Spleen (tissue), 7 donors: ENCODE measurements around the gene PTPRE.

ENCODE experiments used
- POLR2A ChIP-seq, 3 donors: fragments of 450-650 bp; IDR thresholded peaks; one replicate each; pipeline ENCODE4 v1.5.1; 2017; ENCODE audit warnings: antibody characterized with exemption in 3 of 3, mild to moderate bottlenecking in 1 of 3
- TF ChIP-seq, protein P1 (sequence below), 11 experiments: fragments of 200-600 bp in 7 of 11; fragments of 450-650 bp in 4 of 11; sonication (generic) in 4 of 11; IDR thresholded peaks in 8 of 11; conservative IDR thresholded peaks in 3 of 11; 1 replicate in 7 of 11; 2 replicates in 4 of 11; pipeline versions ENCODE4 v1.4.0 to v1.8.0; 2016 to 2021; ENCODE audit warnings: antibody characterized with exemption in 11 of 11, inconsistent platforms in 4 of 11, mild to moderate bottlenecking in 1 of 11
- donor health status: DM: no; HTN: no; CAD: no; lungs with moderate emphysema.
- donor health status: DM: no; HTN: no; CAD: no.
- donor health status: DM: no; HTN: no; CAD: no.

GRCh38 chr10:127990846-127991542, 84.1 kb downstream of the PTPRE start:
- TF ChIP-seq, protein P1, sequence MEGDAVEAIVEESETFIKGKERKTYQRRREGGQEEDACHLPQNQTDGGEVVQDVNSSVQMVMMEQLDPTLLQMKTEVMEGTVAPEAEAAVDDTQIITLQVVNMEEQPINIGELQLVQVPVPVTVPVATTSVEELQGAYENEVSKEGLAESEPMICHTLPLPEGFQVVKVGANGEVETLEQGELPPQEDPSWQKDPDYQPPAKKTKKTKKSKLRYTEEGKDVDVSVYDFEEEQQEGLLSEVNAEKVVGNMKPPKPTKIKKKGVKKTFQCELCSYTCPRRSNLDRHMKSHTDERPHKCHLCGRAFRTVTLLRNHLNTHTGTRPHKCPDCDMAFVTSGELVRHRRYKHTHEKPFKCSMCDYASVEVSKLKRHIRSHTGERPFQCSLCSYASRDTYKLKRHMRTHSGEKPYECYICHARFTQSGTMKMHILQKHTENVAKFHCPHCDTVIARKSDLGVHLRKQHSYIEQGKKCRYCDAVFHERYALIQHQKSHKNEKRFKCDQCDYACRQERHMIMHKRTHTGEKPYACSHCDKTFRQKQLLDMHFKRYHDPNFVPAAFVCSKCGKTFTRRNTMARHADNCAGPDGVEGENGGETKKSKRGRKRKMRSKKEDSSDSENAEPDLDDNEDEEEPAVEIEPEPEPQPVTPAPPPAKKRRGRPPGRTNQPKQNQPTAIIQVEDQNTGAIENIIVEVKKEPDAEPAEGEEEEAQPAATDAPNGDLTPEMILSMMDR (IDR thresholded peaks at IDR 0.05 in 8 of 11, conservative IDR thresholded peaks at IDR 0.05 in 3 of 11), result no peak
- no peak for TF ChIP-seq POLR2A (IDR thresholded peaks at IDR 0.05)
